NCI-H2081 (cell line): ENCODE data around the gene C5orf63.
A peak's percentile ranks its signal among the peaks of the same experiment; 100 is the strongest.
"Not testable (repeated sequence)": the region's sequence is repeated elsewhere in the genome, so short reads cannot be mapped to it uniquely, and the experiment has no call there.

Experiments used
- DNase-seq, 2 experiments: peaks; one replicate each; lab custom pipeline; 2025; lab: John Stamatoyannopoulos, UW

Gene C5orf63

DNA sequence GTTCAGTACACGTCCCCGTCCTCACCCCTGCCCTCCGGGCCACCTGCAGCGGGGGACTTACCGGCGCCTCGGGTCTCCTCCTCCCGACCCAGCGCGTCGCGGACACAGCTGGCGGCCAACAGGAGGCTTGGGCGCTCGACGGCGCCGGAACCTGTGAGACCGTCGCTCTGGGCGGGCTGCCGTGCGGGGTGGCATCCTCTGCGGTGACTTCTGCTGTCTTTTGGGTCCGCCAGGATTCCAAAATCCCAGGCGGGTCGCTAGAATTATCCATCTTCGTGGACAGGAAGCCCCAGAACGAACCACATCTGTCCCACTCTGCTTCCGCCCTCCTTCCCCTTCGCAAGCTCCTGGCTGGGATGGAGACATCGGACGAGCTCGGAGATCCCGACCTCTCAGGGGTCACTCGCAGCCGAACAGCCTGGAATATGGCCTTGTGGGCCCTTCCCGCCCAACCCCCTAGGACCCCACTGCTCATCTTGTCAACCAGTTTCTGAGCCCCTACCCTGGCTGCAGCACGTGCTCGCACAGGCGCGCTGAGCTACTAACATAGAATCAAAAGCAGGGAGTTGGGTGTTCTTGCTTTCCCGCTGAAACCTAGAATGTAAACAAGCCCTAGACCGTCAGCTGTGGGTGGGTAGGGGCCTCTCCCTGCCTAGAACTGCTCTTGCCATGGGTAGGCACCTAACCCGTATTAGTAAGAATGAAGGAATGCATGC, 42.0 kb downstream of the C5orf63 start:
- no peak for DNase-seq

DNA sequence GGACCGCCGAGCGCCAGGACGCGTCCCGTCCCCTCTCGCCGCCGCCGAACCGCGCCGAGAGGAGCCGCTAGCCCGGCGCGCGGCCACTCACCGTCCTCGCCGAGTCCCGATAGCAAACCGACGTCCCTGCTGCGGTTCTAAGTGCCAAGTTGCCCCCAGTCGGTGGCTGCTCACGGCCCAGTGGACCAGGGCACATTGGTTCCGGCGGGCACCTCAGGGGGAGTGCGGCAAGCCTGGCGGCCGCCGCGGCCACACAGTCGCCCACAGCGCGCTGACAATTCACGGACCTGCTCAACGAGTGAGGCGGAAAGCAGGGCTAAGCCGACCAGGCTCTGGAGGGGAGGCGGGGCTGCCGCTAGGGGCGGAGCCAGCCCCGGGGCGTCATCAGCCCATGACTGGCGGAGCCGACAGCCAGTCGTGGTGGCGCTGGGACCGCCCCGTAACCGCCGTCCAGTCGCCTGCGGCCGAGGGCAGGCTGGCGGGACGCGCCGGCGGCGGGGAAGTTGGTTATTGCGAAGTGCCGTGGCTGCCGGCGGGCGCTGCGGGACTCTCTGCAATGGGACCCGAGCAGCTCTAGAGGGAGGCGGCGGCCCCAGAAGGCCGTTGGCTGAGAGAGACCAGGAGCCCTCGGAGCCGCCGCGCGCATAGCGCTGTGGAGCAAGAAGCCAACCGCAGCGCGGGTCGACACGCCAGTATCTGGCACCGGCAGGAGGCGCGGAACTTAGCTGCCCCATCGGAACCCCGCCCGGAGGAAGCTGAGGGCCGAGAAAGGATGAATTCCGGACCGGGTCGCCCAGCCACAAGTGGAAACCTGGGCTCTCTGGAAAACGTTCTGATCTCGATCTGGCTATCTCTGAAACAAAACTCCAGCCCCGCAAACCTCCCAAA, 42.8 kb downstream of the C5orf63 start, which contains the start of gene MARCHF3:
TSS of gene MARCHF3 (minus strand) at position 300 of the 888 bp plus-strand sequence. CDS start 112,387 bp downstream, outside the sequence.
- peak; percentile 85 to 92 for DNase-seq

DNA sequence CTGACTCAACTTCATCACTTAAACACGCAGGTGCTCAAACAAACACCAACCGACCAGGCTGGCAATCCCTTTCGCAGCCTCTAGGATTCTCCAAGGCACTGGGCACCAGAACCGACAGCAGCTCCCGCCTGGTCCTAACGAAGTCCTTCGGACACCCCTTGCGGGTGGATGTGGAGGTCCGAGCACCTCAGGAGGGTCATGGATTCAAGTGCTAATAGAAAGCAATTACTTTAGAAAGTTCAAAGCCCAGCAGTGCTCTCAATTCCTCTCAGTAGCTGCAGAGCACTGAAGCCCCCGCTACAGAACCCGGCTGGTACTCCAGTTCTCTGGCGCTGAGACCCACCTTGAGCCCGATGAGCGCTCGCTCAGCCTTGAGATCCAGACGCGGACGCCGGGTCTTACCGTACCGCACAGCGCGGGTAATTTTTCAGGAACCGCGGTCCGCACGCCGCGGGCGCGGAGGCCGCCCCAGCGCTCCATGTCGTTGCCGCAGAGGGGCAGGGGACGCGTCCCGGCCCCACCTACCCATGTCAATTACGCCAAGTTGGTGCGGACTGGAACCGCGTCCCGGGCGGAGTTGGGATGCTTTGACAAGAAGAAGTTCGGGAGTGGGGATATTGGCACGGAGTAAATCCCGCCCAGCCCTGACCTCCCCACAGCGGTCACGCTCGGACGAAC, 43.6 kb downstream of the C5orf63 start:
- DNase-seq: peak; percentile 31 to 65

DNA sequence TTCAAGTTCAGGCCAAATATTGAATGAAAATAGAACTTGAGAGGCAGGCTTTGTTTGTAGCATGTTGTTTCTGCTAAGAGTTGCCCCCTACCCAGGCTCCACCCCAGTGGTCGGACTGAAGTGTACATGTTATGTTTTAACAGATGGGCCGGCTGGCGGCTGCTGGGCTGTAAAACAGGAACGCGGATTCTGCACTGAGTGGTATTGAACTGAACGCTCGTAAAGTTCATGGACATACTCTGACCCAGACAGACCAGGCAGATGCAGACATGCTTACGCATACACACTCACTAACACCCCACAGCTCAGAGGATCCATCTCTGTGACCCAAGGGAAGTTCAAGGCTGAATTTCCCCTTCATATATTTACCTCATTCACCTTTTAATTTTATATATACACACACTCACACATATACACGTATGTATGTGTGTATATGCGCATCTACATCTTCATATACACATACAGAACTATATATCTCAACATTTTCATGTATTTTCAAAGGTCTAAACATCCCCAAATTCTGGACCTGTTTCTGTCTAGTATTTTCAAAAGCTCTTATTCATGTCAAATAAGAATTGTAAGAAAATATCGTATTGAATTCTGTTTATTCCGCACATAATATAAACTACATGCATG, 44.4 kb downstream of the C5orf63 start:
- DNase-seq: peak in 1 of 2 experiments; percentile 2

DNA sequence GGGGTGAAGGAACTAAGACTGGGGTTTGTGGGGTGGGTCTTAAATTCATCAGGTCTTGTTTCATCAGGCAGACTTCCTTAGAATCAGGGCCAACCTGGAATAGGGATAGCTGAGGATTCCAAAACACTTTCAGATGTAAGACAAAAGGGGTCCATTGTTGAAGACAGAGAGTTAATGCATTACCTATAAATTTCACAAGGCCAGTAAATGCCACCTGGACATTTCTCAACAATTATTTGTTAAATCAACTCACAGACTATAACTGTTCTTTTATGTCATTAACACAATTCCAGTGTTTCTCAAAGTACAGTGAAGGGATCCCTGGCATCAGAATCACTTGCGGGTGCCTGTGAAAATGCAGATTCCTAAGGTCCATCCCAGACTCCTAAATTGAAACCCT, 45.8 kb downstream of the C5orf63 start:
- DNase-seq: no peak

DNA sequence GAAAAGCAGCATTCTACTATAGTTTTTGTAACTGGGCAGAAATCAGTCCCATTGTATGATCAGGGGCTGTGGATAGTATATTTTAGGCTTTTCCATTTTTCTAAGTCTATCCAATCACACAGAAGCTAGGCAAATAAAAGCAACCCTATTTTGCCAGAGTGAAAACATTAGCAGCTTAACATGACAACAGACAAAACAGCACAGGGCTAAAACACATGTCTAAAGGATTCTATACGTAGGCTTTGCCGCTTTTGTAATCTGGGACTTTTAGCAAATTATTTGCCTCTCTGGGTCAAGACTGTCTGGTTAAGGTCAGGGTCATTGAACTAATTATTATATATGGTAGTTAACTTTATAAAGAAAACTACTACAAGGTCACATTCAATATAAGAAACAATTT, 47.1 kb downstream of the C5orf63 start:
- no peak for DNase-seq

DNA sequence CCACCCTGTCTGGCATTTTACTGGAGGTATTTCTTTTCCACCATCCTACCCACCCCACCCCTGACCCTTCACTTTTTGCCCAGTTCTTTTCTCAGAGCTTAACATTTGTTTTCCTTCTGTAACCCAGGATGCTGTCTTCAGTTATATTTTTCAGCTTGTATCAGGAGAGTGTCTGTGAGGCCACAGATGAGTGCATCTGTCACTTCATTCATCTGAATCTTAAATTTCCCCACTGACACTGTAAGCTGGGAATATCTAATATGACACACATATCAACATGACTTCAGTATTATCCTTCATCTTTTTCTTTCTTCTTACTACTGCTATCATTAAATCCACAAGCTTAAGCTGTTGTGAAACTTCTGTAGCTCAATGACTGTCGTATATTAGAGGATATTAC, 47.8 kb downstream of the C5orf63 start:
- DNase-seq: no peak

DNA sequence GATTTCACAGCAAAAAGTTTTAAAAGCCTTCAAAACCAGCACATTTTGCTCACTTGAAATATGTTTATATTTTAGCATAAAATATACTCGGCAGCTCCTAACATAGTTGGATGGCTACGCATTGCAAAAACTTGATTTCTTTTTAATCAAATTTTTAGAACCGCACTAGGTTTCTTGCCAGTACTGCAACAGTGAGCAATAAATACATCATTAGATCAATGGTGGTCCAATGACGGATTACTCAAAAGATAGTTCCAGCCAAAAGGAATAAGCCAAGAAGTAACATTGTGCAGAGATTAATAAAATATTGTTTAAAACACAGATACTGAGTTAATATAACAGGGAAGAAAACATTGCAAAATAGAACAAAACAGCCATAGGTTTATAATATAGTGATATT, 48.5 kb downstream of the C5orf63 start:
- no peak for DNase-seq

DNA sequence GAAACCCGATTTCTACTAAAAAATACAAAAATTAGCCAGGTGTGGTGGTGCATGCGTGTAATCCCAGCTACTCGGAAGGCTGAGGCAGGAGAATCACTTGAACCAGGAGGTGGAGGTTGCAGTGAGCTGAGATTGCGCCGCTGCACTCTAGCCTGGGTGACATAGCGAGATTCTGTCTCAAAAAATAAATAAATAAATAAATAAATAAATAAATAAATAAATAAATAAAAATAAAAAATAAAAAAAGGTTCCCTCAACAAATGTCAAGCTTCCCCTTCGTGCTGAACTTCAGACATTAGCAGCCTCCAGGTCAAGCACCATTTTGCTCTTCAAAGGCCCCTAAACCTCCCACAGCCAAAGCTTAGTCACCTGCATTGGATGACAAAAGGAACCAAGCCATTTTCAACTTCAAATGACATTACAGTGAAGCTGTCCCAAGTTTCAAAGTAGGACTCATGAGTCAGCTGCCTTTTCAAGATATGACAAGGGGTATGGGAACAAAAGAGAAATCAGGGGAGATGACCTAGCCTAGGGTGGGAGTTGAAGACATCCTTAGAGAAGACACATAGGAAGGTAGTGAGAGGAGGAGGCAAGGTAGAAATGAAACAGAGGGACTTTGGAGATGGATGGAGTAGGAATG, 49.6 kb downstream of the C5orf63 start:
- not testable (repeated sequence) for DNase-seq

DNA sequence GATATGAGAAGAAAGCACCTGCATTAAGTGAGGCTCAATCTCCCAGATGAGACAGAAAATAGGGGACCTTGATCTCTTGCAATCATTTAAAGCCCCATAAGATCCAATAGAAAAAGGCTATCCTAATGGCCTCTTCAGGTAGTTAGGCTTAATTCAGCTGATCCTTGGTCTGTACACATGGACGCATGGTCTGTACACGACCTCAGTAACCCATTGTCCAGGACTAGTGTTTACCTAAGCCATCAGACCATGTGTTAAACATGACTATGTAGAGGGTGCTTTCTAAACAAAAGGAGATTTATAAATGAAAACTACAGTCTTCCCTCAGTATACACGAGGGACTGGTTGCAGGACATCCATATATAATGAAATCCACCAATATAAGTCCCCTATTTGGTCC, 50.5 kb downstream of the C5orf63 start:
- no peak for DNase-seq

DNA sequence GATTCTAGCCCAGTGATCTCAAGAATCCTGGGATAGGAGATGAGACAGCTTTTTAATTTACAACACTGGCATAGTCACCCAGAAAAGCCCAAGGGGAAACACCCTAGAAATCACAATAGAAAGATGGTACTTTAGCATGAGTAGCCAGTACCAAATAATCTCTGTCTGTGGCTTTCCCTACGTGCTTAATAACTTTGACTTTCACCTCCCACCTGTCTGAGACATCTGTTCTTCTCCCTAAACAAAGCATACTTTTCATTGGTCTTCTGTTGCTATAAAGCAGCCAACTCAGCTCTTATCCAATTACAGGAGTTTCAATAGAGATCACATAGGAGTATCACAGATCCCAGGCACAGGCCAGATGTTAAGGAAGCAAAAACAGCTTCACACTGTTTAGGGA, 53.4 kb downstream of the C5orf63 start:
- DNase-seq: no peak

DNA sequence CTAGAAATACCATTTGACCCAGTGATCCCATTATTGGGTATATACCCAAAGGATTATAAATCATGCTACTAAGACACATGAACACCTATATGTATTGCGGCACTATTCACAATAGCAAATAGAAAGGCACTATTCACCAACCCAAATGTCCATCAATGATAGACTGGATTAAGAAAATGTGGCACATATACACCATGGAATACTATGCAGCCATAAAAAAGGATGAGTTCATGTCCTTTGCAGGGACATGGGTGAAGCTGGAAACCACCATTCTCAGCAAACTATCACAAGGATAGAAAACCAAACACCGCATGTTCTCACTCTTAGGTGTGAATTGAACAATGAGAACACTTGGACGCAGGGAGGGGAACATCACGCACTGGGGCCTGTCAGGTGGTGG, 56.6 kb downstream of the C5orf63 start:
- DNase-seq: not testable (repeated sequence)

DNA sequence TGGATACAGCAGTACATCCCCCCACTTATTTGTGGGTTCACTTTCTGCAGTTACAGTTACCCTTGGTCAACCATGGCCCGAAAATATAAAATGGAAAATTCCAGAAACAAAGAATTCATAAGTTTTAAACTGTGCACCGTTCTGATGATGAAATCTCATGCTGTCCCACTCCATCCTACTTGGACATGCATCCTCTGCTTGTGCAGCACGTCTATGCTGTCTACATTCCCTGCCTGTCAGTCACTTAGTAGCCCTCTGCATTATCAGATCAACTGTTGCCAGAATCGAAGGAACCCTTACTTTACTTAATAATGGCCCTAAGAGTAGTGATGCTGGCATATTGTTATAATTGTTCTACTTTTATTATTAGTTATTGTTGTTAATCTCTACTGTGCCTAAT, 57.6 kb downstream of the C5orf63 start:
- DNase-seq: no peak

DNA sequence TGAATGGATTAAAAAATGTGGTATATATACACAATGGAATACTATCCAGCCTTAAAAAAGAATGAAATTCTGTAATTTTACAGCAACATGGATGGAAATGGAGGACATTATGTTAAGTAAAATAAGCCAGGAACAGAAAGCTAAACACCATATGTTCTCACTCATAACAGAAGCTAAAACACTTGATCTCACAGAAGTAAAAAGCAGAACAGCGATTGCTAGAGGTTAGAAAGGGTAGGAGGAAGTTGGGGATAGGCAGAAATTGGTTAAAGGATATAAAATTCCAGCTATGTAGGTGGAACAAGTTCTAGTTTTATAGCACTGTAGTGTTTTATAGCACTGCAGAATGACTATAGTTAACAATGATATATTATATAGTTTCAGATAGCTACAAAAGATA, 58.7 kb downstream of the C5orf63 start:
- DNase-seq: no peak

DNA sequence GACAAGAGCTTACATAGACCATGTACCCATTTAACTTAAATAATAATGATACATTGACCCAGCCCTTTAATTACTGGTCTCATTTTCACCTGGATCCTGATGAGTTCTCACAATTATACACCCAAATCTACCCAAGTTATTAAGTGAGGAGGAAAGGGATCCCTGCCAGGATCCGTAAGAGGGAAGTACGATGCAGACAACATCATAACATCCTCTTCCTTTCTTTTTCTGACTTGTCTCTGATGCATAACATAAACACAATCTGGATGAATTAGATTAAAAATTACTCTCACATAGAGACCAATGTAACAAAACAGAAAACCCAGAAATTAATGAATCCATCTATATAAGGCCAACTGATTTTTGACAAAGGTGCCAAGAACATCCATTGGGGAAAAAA, 59.9 kb downstream of the C5orf63 start:
- no peak for DNase-seq

DNA sequence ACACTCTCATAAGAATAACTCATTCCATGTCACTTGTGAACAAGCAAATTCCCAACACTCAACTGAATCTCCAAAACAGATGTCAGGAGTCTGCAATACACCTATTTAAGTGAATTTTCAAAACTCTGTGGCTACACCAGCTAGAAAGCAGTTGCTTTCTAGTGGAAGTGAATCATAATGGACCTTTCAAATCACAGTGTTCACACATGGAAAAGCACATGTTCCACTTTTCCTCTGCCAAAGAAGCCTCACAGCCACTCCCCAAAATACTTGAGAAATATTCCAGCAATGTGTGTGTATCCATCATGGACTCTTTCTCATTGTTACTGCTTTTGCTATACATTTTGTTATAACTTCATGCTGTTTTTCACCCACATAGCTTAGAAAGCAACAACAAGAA, 60.4 kb downstream of the C5orf63 start:
- DNase-seq: no peak

DNA sequence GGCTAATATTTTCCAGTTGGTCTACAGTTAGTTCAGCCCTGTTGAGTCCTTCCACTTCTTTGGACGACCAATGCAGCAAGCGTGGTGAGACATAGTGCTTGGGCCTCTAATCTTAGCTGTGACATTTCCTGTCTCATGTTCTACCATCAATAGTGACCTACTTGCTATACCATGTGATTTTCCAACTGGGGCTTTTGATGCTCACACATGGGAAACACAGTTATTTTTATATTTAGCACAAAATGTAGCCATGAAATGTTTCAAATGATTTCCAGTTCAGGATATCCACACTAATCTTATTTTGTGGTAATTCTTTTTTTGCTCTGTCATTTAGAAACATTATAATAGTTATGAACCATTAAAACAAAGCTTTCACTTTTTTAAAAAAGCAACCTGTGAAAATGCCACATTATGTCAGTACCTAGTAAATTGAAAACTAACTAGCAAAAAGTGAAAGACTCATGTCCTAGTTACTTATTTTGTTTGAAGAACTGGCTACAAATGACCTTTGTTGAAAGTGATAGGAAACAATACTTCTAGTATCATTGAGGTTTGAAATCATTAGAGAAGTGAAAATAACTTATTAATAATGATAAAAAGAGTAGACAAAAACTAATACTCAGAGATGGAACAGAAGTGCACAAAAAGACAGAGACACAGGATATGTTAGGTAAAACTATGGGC, 61.2 kb downstream of the C5orf63 start:
- no peak for DNase-seq

DNA sequence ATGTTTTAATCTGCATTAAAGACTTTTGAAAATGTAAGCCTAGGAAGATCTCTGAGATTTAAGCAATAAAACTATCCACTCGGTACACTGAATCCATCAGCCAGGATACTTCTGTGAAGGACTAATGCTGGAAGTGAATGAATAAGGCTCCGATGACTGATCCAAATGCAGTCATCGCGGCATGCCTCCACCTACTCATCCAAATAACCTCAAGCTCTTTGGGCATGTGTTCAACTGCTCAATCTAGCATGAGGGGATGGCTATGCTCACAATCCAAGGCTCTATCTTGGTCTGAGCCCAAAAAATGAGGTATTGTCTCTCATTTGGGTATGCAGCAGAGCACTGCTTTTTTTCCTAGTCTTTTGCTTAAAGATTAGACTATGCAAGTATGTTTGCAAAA, 62.1 kb downstream of the C5orf63 start:
- no peak for DNase-seq

DNA sequence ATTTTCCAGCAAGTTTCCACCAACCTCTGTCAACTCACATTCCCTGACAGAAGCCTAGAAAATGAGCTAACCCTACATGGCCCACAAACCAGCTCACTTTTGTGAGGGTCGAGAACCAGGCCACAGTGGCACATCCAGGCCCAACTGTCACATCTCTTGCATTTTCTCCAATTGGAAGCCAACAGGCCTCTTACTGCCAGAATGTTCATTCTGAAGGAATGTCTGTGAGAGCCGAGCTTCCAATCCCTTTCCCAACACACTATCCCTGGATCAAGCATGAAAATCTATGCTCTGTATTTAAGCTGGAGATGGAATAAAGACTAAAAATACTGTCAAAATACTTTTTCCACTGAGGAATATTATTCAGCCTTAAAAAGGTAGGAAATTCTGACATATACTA, 62.9 kb downstream of the C5orf63 start:
- no peak for DNase-seq

DNA sequence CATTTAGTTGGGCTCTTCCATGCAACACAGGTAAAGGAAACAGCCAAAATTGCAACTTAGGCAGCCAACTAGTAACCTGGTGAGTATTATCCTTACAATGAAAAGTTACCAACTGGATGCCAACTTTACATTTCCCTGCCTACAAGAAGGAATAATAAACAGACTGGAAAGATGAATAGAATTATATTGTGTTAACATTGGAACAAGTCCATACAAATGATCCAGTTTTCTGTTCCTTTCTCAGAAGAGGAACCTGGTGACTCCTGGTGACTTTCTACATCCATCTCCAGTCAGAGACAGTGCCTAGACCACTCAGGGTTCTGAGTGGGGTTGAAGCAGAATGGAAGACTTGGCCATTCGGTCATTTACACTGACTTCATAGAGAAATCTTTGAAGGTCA, 63.5 kb downstream of the C5orf63 start:
- DNase-seq: no peak
